Measurements from ENCODE around the gene EAF1.

EAF1 gene

DNA sequence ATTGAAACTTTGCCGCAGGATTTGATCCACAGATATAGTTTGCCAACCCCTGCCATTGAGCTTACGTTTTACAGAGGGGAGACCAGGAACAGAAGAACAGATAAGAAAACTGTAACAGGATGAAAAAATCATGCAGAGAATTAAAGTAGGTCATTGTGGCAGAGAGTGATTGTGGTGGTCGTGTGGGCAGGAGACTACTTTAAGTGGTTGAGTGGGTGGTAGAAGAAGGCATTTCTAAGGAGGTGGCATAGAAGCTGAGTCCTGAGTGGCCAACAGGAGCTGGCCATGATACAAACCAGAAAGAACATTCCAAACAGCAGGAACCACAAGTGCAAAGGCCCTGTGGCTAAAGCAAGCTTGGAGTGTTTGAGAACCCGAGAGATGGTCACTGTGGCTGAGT is 59.6 kb downstream of the EAF1 start:
- no peak for DNase-seq

- no peak for DNase-seq
These were observed 60.6 kb downstream of the EAF1 start for GRCh38 chr3:15488002-15488401.

DNA sequence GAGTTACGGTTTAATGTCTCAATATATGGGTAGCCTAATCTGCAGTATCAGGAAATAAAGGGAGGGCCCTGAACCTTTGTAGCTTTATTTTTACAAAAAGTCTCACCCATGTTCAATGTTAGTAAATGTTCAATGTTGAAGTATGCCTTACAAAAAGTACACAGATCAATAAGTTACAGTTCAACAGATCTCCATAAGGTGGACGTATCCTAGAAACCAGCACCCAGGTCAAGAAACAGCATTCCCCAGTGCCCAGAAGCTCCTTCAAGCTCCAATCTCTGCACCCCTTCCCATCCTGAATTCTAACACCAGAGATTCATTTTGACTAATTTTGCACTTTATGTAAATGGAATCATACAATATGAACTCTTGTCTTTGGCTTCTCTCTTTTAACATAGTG is 62.8 kb downstream of the EAF1 start:
- DNase-seq: no peak

DNA sequence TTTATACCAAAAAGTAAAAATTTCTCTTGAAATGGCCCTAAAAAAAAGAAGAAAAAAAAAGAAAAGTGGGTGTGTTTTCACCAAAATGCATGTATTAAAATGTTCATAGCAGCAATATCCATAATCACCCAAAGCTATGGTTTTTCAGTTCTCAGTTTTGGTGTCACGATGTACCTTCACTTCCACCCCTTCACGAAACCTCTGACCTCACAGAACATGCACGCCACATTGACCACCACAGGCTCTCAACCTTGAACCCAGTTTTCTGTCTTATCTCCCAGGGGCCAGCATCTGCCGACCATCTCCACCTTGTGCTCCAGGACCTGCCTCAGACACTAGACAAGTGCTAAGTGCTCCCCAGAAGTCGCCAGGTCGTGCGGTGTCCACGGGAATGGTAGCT is 63.7 kb downstream of the EAF1 start:
- no peak for DNase-seq

Data from SHP77 (cell line).